H9 (cell line): Measurements from ENCODE around the gene MAPK8. TPM values are rescaled to one million over a fixed set of nuclear protein-coding genes. Genes with fewer than 3 reads are reported as not detected.

Source experiments
- DNase-seq: peaks from one replicate; pipeline ENCODE4 v3.0.0-alpha.2; 2017
- H2AFZ ChIP-seq: one replicate; pipeline ENCODE4 v1.6.1; 2013; ENCODE audit warnings: mild to moderate bottlenecking, low read length, control low read depth, moderate library complexity
- H2AK5ac ChIP-seq: 2 replicates; pipeline ENCODE4 v1.6.1; 2013; ENCODE audit warnings: low read length, control low read depth, mixed read lengths; ENCODE audit not compliant: insufficient read length
- H2BK120ac ChIP-seq: one replicate; pipeline ENCODE4 v1.6.1; 2013; ENCODE audit warnings: low read depth, mild to moderate bottlenecking, low read length, control low read depth, inconsistent platforms; ENCODE audit not compliant: poor library complexity, severe bottlenecking
- H2BK12ac ChIP-seq: 2 replicates; pipeline ENCODE4 v1.6.1; 2013; ENCODE audit warnings: low read length, control low read depth, mixed read lengths, low read depth; ENCODE audit not compliant: insufficient read length
- H2BK15ac ChIP-seq: 2 replicates; pipeline ENCODE4 v1.6.1; 2013; ENCODE audit warnings: low read depth, low read length, control low read depth
- H2BK20ac ChIP-seq: one replicate; pipeline ENCODE4 v1.6.1; 2013; ENCODE audit warnings: low read depth, mild to moderate bottlenecking, low read length, control low read depth, inconsistent platforms; ENCODE audit not compliant: poor library complexity, severe bottlenecking
- H2BK5ac ChIP-seq: 2 replicates; pipeline ENCODE4 v1.6.1; 2013; ENCODE audit warnings: low read length, control low read depth, mixed read lengths; ENCODE audit not compliant: insufficient read length
- H3K14ac ChIP-seq: 2 replicates; pipeline ENCODE4 v1.6.1; 2013; ENCODE audit warnings: low read length, control low read depth; ENCODE audit not compliant: insufficient read depth
- H3K18ac ChIP-seq: 2 replicates; pipeline ENCODE4 v1.6.1; 2013; ENCODE audit warnings: low read depth, mild to moderate bottlenecking, mixed read lengths, low read length, control low read depth; ENCODE audit not compliant: insufficient read length
- H3K23ac ChIP-seq: 2 replicates; pipeline ENCODE4 v1.6.1; 2013; ENCODE audit warnings: low read length, control low read depth, mixed read lengths, low read depth; ENCODE audit not compliant: insufficient read length
- H3K23me2 ChIP-seq: 2 replicates; pipeline ENCODE4 v1.6.1; 2013; ENCODE audit warnings: low read depth, mild to moderate bottlenecking, mixed read lengths, low read length, control low read depth; ENCODE audit not compliant: insufficient read length, poor library complexity, severe bottlenecking
- H3K27ac ChIP-seq: 2 replicates; pipeline ENCODE4 v1.5.1; 2013; ENCODE audit warnings: low read length, control low read depth, mixed read lengths, low read depth; ENCODE audit not compliant: insufficient read length
- H3K27me3 ChIP-seq: 2 replicates; pipeline ENCODE4 v1.6.1; 2013; ENCODE audit warnings: low read length, control low read depth, inconsistent platforms; ENCODE audit not compliant: insufficient read depth
- H3K4ac ChIP-seq: 2 replicates; pipeline ENCODE4 v1.6.1; 2013; ENCODE audit warnings: low read depth, mild to moderate bottlenecking, control low read depth, inconsistent platforms, low read length, moderate library complexity
- H3K4me1 ChIP-seq: 2 replicates; pipeline ENCODE4 v1.6.1; 2013; ENCODE audit warnings: low read length, control low read depth, inconsistent platforms; ENCODE audit not compliant: insufficient read depth
- H3K4me2 ChIP-seq: 2 replicates; pipeline ENCODE4 v1.6.1; 2013; ENCODE audit warnings: low read length, control low read depth, mixed read lengths; ENCODE audit not compliant: insufficient read length, insufficient read depth
- H3K56ac ChIP-seq: 2 replicates; pipeline ENCODE4 v1.6.1; 2013; ENCODE audit warnings: low read depth, mild to moderate bottlenecking, mixed read lengths, low read length, control low read depth; ENCODE audit not compliant: insufficient read length
- H3K79me1 ChIP-seq: 2 replicates; pipeline ENCODE4 v1.6.1; 2013; ENCODE audit warnings: low read depth, mild to moderate bottlenecking, moderate library complexity, low read length, control low read depth, inconsistent platforms; ENCODE audit not compliant: insufficient read depth, poor library complexity, severe bottlenecking
- H3K79me2 ChIP-seq: 2 replicates; pipeline ENCODE4 v1.6.1; 2013; ENCODE audit warnings: low read length, control low read depth, inconsistent platforms; ENCODE audit not compliant: insufficient read depth
- H3K9ac ChIP-seq: 2 replicates; pipeline ENCODE4 v1.6.1; 2013; ENCODE audit warnings: low read length, control low read depth, mixed read lengths; ENCODE audit not compliant: insufficient read length; ENCODE audit errors: extremely low read depth
- H3K9me3 ChIP-seq: one replicate; pipeline ENCODE4 v1.6.1; 2013; ENCODE audit warnings: low read depth, low read length, inconsistent platforms; ENCODE audit not compliant: control insufficient read depth
- H3T11ph ChIP-seq: one replicate; pipeline ENCODE4 v1.6.1; 2013; ENCODE audit warnings: mild to moderate bottlenecking, low read length, control low read depth, inconsistent platforms
- H4K20me1 ChIP-seq: one replicate; pipeline ENCODE4 v1.6.1; 2013; ENCODE audit not compliant: control insufficient read depth, insufficient read length, insufficient read depth
- H4K5ac ChIP-seq: 2 replicates; pipeline ENCODE4 v1.6.1; 2013; ENCODE audit warnings: low read depth, mild to moderate bottlenecking, mixed read lengths, low read length, control low read depth; ENCODE audit not compliant: insufficient read length
- H4K8ac ChIP-seq: replicated peaks from 2 replicates; pipeline ENCODE4 v1.6.1; 2013; ENCODE audit warnings: low read length, control low read depth, mixed read lengths, low read depth; ENCODE audit not compliant: insufficient read length
- H4K91ac ChIP-seq: 2 replicates; pipeline ENCODE4 v1.6.1; 2013; ENCODE audit warnings: low read depth, mild to moderate bottlenecking, moderate library complexity, mixed read lengths, low read length, control low read depth; ENCODE audit not compliant: insufficient read length
- H3K27ac Mint-ChIP-seq, 3 experiments: 2 replicates in 2 of 3; 3 replicates in 1 of 3; pipeline ENCODE4 v1.8.0; 2020 to 2021; ENCODE audit warnings: mixed read lengths in 3 of 3, mild to moderate bottlenecking in 1 of 3, moderate library complexity in 1 of 3
- H3K27me3 Mint-ChIP-seq: 2 replicates; pipeline ENCODE4 v1.8.0; 2021; ENCODE audit warnings: low read depth, mild to moderate bottlenecking, moderate library complexity, mixed read lengths
- H3K36me3 Mint-ChIP-seq, 3 experiments: 2 replicates in 2 of 3; 3 replicates in 1 of 3; pipeline ENCODE4 v1.8.0; 2020 to 2021; ENCODE audit warnings: low read depth in 3 of 3, mixed read lengths in 3 of 3; ENCODE audit not compliant: insufficient read depth in 1 of 3
- H3K4me1 Mint-ChIP-seq, 2 experiments: 2 replicates each; pipeline ENCODE4 v1.8.0; 2020; ENCODE audit warnings: mixed read lengths in 2 of 2
- H3K4me3 Mint-ChIP-seq, 2 experiments: 2 replicates in 1 of 2; 3 replicates in 1 of 2; pipeline ENCODE4 v1.8.0; 2020 to 2021; ENCODE audit warnings: mild to moderate bottlenecking in 2 of 2, mixed read lengths in 2 of 2, moderate library complexity in 1 of 2
- H3K9me3 Mint-ChIP-seq, 2 experiments: 2 replicates in 1 of 2; 3 replicates in 1 of 2; pipeline ENCODE4 v1.8.0; 2020; ENCODE audit warnings: mild to moderate bottlenecking in 2 of 2, mixed read lengths in 2 of 2, moderate library complexity in 1 of 2
- CTCF ChIP-seq: fragments of 200-600 bp; sonication (generic); conservative IDR thresholded peaks from 3 replicates; pipeline ENCODE4 v1.8.0; 2021; ENCODE audit warnings: antibody characterized with exemption, mild to moderate bottlenecking
- WGBS: extraction: QIAGEN DNeasy Blood & Tissue Kit; methylation state at CpG from one replicate; pipeline ENCODE4 v1.1.7; 2013; ENCODE audit warnings: missing lambda C conversion rate, low lambda C conversion rate, mixed read lengths; ENCODE audit not compliant: insufficient read length; ENCODE audit errors: extremely low coverage; 5-methylcytosine and 5-hydroxymethylcytosine counted together
- total RNA-seq: library from RNA; stranded (reverse); gene quantifications from 2 replicates; pipeline ENCODE4 v1.2.1, GENCODE V29; 2021

The MAPK8 gene
- total RNA-seq, 1 experiment from 2014 or later = 52.0 TPM

DNA sequence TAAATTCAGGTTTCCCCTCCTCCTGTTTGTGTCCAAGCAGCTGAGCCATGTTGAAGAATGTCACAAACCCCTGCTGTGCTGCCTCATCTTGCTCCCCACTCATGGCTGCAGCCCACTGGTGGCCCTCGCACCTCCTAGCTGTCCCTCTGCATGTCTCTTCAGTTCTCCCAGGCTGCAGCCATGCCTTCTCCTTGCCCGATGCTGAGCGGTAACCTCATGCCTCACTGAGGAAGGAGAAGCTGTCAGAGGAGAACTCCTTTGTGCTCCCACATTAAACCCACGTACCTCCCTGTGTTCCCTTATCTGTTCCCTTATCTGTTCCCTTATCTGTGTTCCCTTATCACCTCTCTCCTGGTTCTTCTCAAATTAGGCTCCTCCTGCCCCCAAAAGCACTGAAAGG, 21.7 kb upstream of the MAPK8 start:
- TF ChIP-seq CTCF = no peak
- no peak overlapping the region for H3K56ac ChIP-seq
- H3K36me3 Mint-ChIP-seq = peaks cover 2 to 9% (median 3%) of the 10 kb centered on the region in 3 experiments; a peak in 4 of 7 replicates

More for the DNA sequence above, 21.7 kb upstream of the MAPK8 start:
- H3K4ac ChIP-seq = no peak overlapping the region
- Mint-ChIP-seq H3K27me3 (peaks cover 17% of the 10 kb centered on the region), H3K4me3 (no peak overlapping the region), H3K27ac (no peak overlapping the region), H3K9me3 (peaks cover 17 to 36% of the 10 kb centered on the region in 2 experiments), H3K4me1 (peaks cover 1 to 3% of the 10 kb centered on the region in 2 experiments)
- no peaks in the 10 kb centered on the region for H3K4me1 ChIP-seq
- H3T11ph ChIP-seq = no peak overlapping the region
- H3K4me2 ChIP-seq = no peak overlapping the region
- H2BK5ac ChIP-seq = no peak overlapping the region
- no peak overlapping the region for H4K91ac ChIP-seq
- no peak overlapping the region for H3K23ac ChIP-seq
- no peak overlapping the region for H2BK15ac ChIP-seq
- no peak overlapping the region for H2BK20ac ChIP-seq
- H3K79me1 ChIP-seq = no peaks in the 10 kb centered on the region
- no peak overlapping the region for H3K9ac ChIP-seq
- no peak overlapping the region for H4K8ac ChIP-seq
- no peaks in the 10 kb centered on the region for H3K27me3 ChIP-seq
- no peak overlapping the region for H3K18ac ChIP-seq
- WGBS = no CpG with 5 or more reads among the region's 4 CpGs
- no peak overlapping the region for H3K27ac ChIP-seq
- H3K79me2 ChIP-seq = no peaks in the 10 kb centered on the region
- peaks cover 8% of the 10 kb centered on the region for H3K9me3 ChIP-seq
- DNase-seq = no peak
- H2AK5ac ChIP-seq = no peak overlapping the region
- no peak overlapping the region for H2BK120ac ChIP-seq
- H4K5ac ChIP-seq = no peak overlapping the region
- no peaks in the 10 kb centered on the region for H3K23me2 ChIP-seq
- no peaks in the 10 kb centered on the region for H4K20me1 ChIP-seq
- H3K14ac ChIP-seq = no peak overlapping the region
- H2BK12ac ChIP-seq = no peak overlapping the region
- H2AFZ ChIP-seq = no peak overlapping the region
